Urothelium cell line (cell line): ENCODE data around the gene ZFP14.

Experiments used
- DNase-seq: peaks from one replicate; pipeline ENCODE4 v3.0.0; 2011; ENCODE audit warnings: low spot score, mixed read lengths
- FAIRE-seq: peaks from 2 replicates; lab custom pipeline; 2011; peaks lifted over from hg19 to GRCh38; lab: Jason Lieb, UNC

The ZFP14 gene

GRCh38 chr19:36378625-36379509 is at the start of gene ZFP14:
ZFP14 (minus strand) TSS chr19:36379201; CDS start chr19:36367892, 11,309 bp downstream.
- DNase-seq (peak; percentile 99), FAIRE-seq (peak; percentile 73)

- DNase-seq (no peak), FAIRE-seq (no peak)
Observed at GRCh38 chr19:36423925-36424324, 44.9 kb upstream of the ZFP14 start.

GRCh38 chr19:36421749-36422481 is 42.9 kb upstream of the ZFP14 start:
- no peak for FAIRE-seq
- DNase-seq: no peak

- no peak for FAIRE-seq
- no peak for DNase-seq
Observed at GRCh38 chr19:36420961-36421748, 42.2 kb upstream of the ZFP14 start.

- peak; percentile 57 for DNase-seq
- FAIRE-seq: no peak
Observed at GRCh38 chr19:36418287-36419001, 39.4 kb upstream of the ZFP14 start, which contains the start of gene ZFP82. ZFP82 (minus strand) TSS chr19:36418644; CDS start chr19:36409789, 8,855 bp downstream.

- FAIRE-seq (peak; percentile 20), DNase-seq (no peak)
Observed at GRCh38 chr19:36417752-36418286, 38.8 kb upstream of the ZFP14 start.

- DNase-seq: no peak
- no peak for FAIRE-seq
Observed at GRCh38 chr19:36409841-36410240, 30.8 kb upstream of the ZFP14 start.

GRCh38 chr19:36408101-36408500 is 29.1 kb upstream of the ZFP14 start:
- no peak for FAIRE-seq
- no peak for DNase-seq

GRCh38 chr19:36404498-36404897 is 25.5 kb upstream of the ZFP14 start:
- FAIRE-seq (no peak), DNase-seq (no peak)

GRCh38 chr19:36401475-36401874 is 22.5 kb upstream of the ZFP14 start:
- no peak for FAIRE-seq
- no peak for DNase-seq

- FAIRE-seq (no peak), DNase-seq (no peak)
Observed at GRCh38 chr19:36398571-36398970, 19.6 kb upstream of the ZFP14 start.

GRCh38 chr19:36392916-36393673 is 14.1 kb upstream of the ZFP14 start:
- FAIRE-seq (no peak), DNase-seq (no peak)

- DNase-seq: no peak
Observed at GRCh38 chr19:36379510-36379819, 464 bp upstream of the ZFP14 start.

GRCh38 chr19:36377541-36378178 is 1.3 kb downstream of the ZFP14 start:
- FAIRE-seq: no peak
- no peak for DNase-seq

More at GRCh38 chr19:36379510-36379819, 464 bp upstream of the ZFP14 start:
- FAIRE-seq: no peak

- no peak for FAIRE-seq
- DNase-seq: no peak
Observed at GRCh38 chr19:36373638-36374156, 5.3 kb downstream of the ZFP14 start.

- FAIRE-seq: no peak
- DNase-seq: no peak
Observed at GRCh38 chr19:36371886-36372285, 7.1 kb downstream of the ZFP14 start.

GRCh38 chr19:36363845-36364244 is 15.2 kb downstream of the ZFP14 start:
- no peak for DNase-seq
- no peak for FAIRE-seq

GRCh38 chr19:36340786-36341372 is 38.1 kb downstream of the ZFP14 start:
- DNase-seq: no peak

More at GRCh38 chr19:36340786-36341372, 38.1 kb downstream of the ZFP14 start:
- no peak for FAIRE-seq
